ENCODE data around the gene UBE2U.

DNA sequence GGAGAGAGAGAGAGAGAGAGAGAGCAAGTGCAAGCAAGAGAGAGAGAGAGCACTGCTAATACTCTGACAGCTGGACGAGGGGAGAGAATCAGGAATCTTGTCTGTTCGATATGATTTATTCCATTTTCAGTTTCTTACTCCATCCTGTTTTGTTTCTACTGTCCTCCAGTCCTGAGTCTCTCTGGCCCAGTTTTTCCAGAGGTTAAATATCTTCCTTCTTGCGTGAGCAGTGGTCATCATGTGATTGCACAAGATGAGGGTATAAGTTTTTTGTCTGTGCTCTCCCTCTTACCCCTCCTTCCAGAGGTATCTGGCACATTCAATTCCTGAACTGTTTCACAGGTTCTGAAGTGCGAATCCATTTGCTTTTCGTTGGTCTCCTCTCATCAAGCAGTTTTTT is 16.8 kb downstream of the UBE2U start:
- TF ChIP-seq CTCF (IDR thresholded peaks at IDR 0.05 in 4 of 5, conservative IDR thresholded peaks at IDR 0.05 in 1 of 5) (no peak), POLR2A (IDR thresholded peaks at IDR 0.05) (no peak)
